Measurements from ENCODE around the gene C1QTNF12. TPM values are rescaled to one million over a fixed set of nuclear protein-coding genes. Genes with fewer than 3 reads are reported as not detected.
"Not testable (repeated sequence)": the region's sequence is repeated elsewhere in the genome, so short reads cannot be mapped to it uniquely, and the experiment has no call there.

Gene C1QTNF12
- total RNA-seq, 4 donors from 2014 or later = 2.7 TPM; not detected in 3

DNA sequence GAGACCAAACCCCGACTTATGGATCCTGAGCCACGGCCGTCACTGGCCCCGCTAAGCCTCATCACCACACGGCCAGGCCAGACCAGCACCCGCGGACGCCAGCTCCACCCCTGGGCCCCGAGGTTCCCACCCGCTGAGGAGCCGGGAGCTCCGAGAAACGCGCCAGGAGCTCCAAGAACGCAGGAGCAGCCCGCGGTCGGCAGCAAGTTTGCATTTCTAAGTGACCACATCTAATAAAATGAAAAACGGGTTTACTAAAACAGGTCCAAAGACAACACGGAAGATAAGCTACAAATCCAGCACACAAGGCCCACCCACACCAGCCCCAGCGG lies 8.1 kb upstream of the C1QTNF12 start:
- intact Hi-C loops (cut with DNase I; ENCODE audit: low total_unique reads) (no loop called here), in situ Hi-C loops (cut with MboI; ENCODE audit: low sequenced_read_pairs in 4 of 4) (loop anchor here in 2 of 4 donors (25.0 kb wide), 2 partner anchors 117 to 142 kb away; partner anchors contain the start of gene C1orf159 (in 1 of the 2))

DNA sequence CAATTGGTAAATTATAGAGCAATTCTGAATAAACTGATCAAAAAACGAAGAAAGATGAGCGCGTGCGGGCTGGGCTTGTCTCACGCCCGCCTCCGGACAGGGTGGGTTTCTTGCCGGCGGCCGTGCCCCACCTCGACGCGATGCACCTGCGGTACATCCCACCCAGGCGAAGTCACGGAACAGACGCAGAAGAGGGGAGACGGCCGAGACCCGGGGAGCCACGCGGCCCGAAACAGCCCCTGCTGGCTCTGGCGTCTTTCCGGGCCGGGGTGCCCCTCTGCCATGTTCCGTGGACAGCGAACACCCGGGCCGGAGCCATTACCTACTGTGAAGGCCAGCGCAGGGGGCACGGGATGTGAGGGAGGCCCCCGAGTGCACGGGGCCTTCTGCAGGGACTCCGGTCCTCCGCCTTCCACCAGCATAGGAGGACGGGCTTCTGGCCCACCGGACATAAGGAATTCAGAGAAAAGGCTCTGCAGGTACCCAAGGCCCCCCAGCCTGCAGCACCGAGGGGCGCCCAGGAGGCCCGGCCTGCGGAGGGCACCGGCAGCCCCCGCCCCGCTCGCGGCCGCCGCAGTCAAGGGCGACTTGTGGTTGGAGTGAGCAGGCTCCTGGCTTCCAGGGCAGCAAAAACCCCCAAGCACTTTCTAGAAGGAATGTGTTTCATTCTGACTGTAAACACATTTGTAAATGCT lies 7.6 kb upstream of the C1QTNF12 start:
- peaks cover 0 to 36% of the 10 kb centered on the region in 2 donors for H3K36me3 ChIP-seq
- in situ Hi-C loops (cut with MboI; ENCODE audit: low sequenced_read_pairs in 4 of 4) = loop anchor here in 2 of 4 donors (25.0 kb wide), 2 partner anchors 117 to 142 kb away; partner anchors contain the start of gene C1orf159 (in 1 of the 2)

More for the DNA sequence above, 8.1 kb upstream of the C1QTNF12 start:
- no peak for TF ChIP-seq CTCF (IDR thresholded peaks at IDR 0.05 in 4 of 5, conservative IDR thresholded peaks at IDR 0.05 in 1 of 5)
- no peak for TF ChIP-seq POLR2A (IDR thresholded peaks at IDR 0.05)
- DNase-seq = no peak
- no peak overlapping the region for H3K4me3 ChIP-seq
- no peaks in the 10 kb centered on the region for H3K9me3 ChIP-seq
- ATAC-seq = no peak
- no peaks in the 10 kb centered on the region for H3K4me1 ChIP-seq
- H3K27me3 ChIP-seq = no peaks in the 10 kb centered on the region
- H3K27ac ChIP-seq = no peak overlapping the region
- H3K36me3 ChIP-seq = peaks cover 0 to 41% of the 10 kb centered on the region in 2 donors

GRCh38 chr1:1253314-1253713 lies 6.8 kb upstream of the C1QTNF12 start:
- Histone ChIP-seq H3K27me3 (no peaks in the 10 kb centered on the region), H3K9me3 (no peaks in the 10 kb centered on the region), H3K36me3 (peaks cover 0 to 32% of the 10 kb centered on the region in 2 donors), H3K4me1 (no peaks in the 10 kb centered on the region), H3K4me3 (no peak overlapping the region), H3K27ac (no peak overlapping the region)
- in situ Hi-C loops (cut with MboI; ENCODE audit: low sequenced_read_pairs in 4 of 4) (loop anchor here in 2 of 4 donors (25.0 kb wide), 2 partner anchors 116 to 141 kb away; partner anchors contain the start of gene C1orf159 (in 1 of the 2)), intact Hi-C loops (cut with DNase I; ENCODE audit: low total_unique reads) (no loop called here)
- TF ChIP-seq CTCF (IDR thresholded peaks at IDR 0.05 in 4 of 5, conservative IDR thresholded peaks at IDR 0.05 in 1 of 5) (no peak), POLR2A (IDR thresholded peaks at IDR 0.05) (no peak)
- DNase-seq (no peak), ATAC-seq (no peak)

More for the DNA sequence above, 7.6 kb upstream of the C1QTNF12 start:
- TF ChIP-seq POLR2A (IDR thresholded peaks at IDR 0.05) (no peak), CTCF (IDR thresholded peaks at IDR 0.05 in 4 of 5, conservative IDR thresholded peaks at IDR 0.05 in 1 of 5) (no peak)
- Histone ChIP-seq H3K4me3 (no peak overlapping the region), H3K27ac (no peak overlapping the region), H3K9me3 (no peaks in the 10 kb centered on the region), H3K4me1 (no peaks in the 10 kb centered on the region), H3K27me3 (no peaks in the 10 kb centered on the region)
- ATAC-seq (no peak), DNase-seq (no peak)
- intact Hi-C loops (cut with DNase I; ENCODE audit: low total_unique reads) = no loop called here

GRCh38 chr1:1250786-1251284 lies 4.3 kb upstream of the C1QTNF12 start:
- intact Hi-C loops (cut with DNase I; ENCODE audit: low total_unique reads) = no loop called here
- peaks cover 0 to 20% of the 10 kb centered on the region in 2 donors for H3K36me3 ChIP-seq
- H3K9me3 ChIP-seq = no peaks in the 10 kb centered on the region
- H3K27me3 ChIP-seq = peaks cover 10 to 17% (median 13%) of the 10 kb centered on the region in 3 donors
- ATAC-seq = no peak
- in situ Hi-C loops (cut with MboI; ENCODE audit: low sequenced_read_pairs in 4 of 4) = loop anchor here in 2 of 4 donors (25.0 kb wide), 2 partner anchors 114 to 139 kb away; partner anchors contain the start of gene C1orf159 (in 1 of the 2)
- no peaks in the 10 kb centered on the region for H3K4me1 ChIP-seq
- no peak for TF ChIP-seq POLR2A (IDR thresholded peaks at IDR 0.05)
- no peak for DNase-seq
- no peak overlapping the region for H3K4me3 ChIP-seq
- H3K27ac ChIP-seq = no peak overlapping the region

GRCh38 chr1:1248009-1248913 lies 1.7 kb upstream of the C1QTNF12 start:
- H3K4me1 ChIP-seq; H3K9me3 ChIP-seq; H3K36me3 ChIP-seq; intact Hi-C loops (cut with DNase I; ENCODE audit: low total_unique reads); H3K4me3 ChIP-seq; H3K27ac ChIP-seq; DNase-seq; in situ Hi-C loops (cut with MboI; ENCODE audit: low sequenced_read_pairs in 4 of 4); ATAC-seq: not testable (repeated sequence)
- H3K27me3 ChIP-seq = peaks cover 16 to 24% (median 21%) of the 10 kb centered on the region in 3 donors
